ENCODE data around the gene TNNC1.

TNNC1 gene

GRCh38 chr3:52483577-52484381 lies 29.9 kb upstream of the TNNC1 start:
- no peak for DNase-seq

- DNase-seq = no peak
Measured at GRCh38 chr3:52483081-52483480, 29.2 kb upstream of the TNNC1 start.

GRCh38 chr3:52481819-52482521 lies 28.1 kb upstream of the TNNC1 start:
- no peak for DNase-seq

GRCh38 chr3:52480768-52481715 lies 27.2 kb upstream of the TNNC1 start:
- DNase-seq = no peak

GRCh38 chr3:52479877-52480575 lies 26.2 kb upstream of the TNNC1 start:
- DNase-seq = no peak

- no peak for DNase-seq
Measured at GRCh38 chr3:52479037-52479876, 25.4 kb upstream of the TNNC1 start.

GRCh38 chr3:52477796-52478095 lies 23.9 kb upstream of the TNNC1 start:
- no peak for DNase-seq

GRCh38 chr3:52477076-52477795 lies 23.4 kb upstream of the TNNC1 start:
- no peak for DNase-seq

GRCh38 chr3:52473026-52473425 lies 19.2 kb upstream of the TNNC1 start:
- DNase-seq = no peak

- DNase-seq = no peak
Measured at GRCh38 chr3:52472239-52473000, 18.6 kb upstream of the TNNC1 start.

GRCh38 chr3:52471371-52472238 lies 17.8 kb upstream of the TNNC1 start:
- DNase-seq = peak; percentile 5

- DNase-seq = no peak
Measured at GRCh38 chr3:52470920-52471319, 17.1 kb upstream of the TNNC1 start.

GRCh38 chr3:52469001-52469400 lies 15.2 kb upstream of the TNNC1 start:
- DNase-seq = no peak

- DNase-seq = no peak
Measured at GRCh38 chr3:52468336-52468735, 14.5 kb upstream of the TNNC1 start.

- peak; percentile 17 for DNase-seq
Measured at GRCh38 chr3:52463416-52463815, 9.6 kb upstream of the TNNC1 start.

- DNase-seq = no peak
Measured at GRCh38 chr3:52461874-52462273, 8.0 kb upstream of the TNNC1 start.

- DNase-seq = peak; percentile 14
Measured at GRCh38 chr3:52458770-52459545, 5.1 kb upstream of the TNNC1 start.

- no peak for DNase-seq
Measured at GRCh38 chr3:52458031-52458760, 4.4 kb upstream of the TNNC1 start.
